Hepatocyte (in vitro differentiated cells): ENCODE results near the gene TP63.

Experiments
- EZH2 ChIP-seq: fragments of 200-600 bp; sonication (generic); IDR thresholded peaks from 2 replicates; pipeline ENCODE4 v1.6.1; 2016; ENCODE audit warnings: antibody characterized with exemption, mild to moderate bottlenecking, borderline replicate concordance
- EZH2phosphoT487 ChIP-seq: fragments of 200-600 bp; sonication (generic); IDR thresholded peaks from one replicate; pipeline ENCODE4 v1.6.1; 2018; ENCODE audit warnings: antibody characterized with exemption, mild to moderate bottlenecking, low read depth, moderate library complexity; ENCODE audit not compliant: unreplicated experiment, severe bottlenecking
- TF ChIP-seq, protein P1 (sequence below): fragments of 200-600 bp; sonication (generic); IDR thresholded peaks from 2 replicates; pipeline ENCODE4 v1.5.1; 2016; ENCODE audit warnings: antibody characterized with exemption, mild to moderate bottlenecking; ENCODE audit not compliant: poor library complexity

GRCh38 chr3:189808246-189809007 is 177.2 kb downstream of the TP63 start:
- TF ChIP-seq, protein P1, sequence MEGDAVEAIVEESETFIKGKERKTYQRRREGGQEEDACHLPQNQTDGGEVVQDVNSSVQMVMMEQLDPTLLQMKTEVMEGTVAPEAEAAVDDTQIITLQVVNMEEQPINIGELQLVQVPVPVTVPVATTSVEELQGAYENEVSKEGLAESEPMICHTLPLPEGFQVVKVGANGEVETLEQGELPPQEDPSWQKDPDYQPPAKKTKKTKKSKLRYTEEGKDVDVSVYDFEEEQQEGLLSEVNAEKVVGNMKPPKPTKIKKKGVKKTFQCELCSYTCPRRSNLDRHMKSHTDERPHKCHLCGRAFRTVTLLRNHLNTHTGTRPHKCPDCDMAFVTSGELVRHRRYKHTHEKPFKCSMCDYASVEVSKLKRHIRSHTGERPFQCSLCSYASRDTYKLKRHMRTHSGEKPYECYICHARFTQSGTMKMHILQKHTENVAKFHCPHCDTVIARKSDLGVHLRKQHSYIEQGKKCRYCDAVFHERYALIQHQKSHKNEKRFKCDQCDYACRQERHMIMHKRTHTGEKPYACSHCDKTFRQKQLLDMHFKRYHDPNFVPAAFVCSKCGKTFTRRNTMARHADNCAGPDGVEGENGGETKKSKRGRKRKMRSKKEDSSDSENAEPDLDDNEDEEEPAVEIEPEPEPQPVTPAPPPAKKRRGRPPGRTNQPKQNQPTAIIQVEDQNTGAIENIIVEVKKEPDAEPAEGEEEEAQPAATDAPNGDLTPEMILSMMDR, result no peak
- no peak for TF ChIP-seq EZH2
- no peak for TF ChIP-seq EZH2phosphoT487
